ENCODE measurements around the gene POLR3K.
"Not testable (repeated sequence)": the region's sequence is repeated elsewhere in the genome, so short reads cannot be mapped to it uniquely, and the experiment has no call there.

Gene POLR3K

GRCh38 chr16:63998-64913 lies 10.8 kb upstream of the POLR3K start:
- DNase-seq: no peak

DNA sequence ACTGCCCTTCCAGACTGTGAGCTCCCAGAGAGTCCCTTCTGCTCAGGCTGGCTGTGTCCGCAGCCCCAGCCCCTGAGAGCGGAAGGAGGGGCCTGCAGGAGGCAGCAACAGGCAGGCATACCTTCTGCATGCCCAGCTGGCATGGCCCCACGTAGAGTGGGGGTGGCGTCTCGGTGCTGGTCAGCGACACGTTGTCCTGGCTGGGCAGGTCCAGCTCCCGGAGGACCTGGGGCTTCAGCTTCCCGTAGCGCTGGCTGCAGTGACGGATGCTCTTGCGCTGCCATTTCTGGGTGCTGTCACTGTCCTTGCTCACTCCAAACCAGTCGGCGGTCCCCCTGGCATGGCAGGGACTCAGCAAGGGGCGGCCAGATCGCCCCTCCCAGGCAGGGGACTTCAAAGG lies 10.1 kb upstream of the POLR3K start:
- no peak for DNase-seq

- DNase-seq: no peak
Measured at GRCh38 chr16:62968-63391, 9.6 kb upstream of the POLR3K start.

- no peak for DNase-seq
Measured at GRCh38 chr16:62283-62967, 9.0 kb upstream of the POLR3K start.

- no peak for DNase-seq
Measured at GRCh38 chr16:61879-62281, 8.5 kb upstream of the POLR3K start.

DNA sequence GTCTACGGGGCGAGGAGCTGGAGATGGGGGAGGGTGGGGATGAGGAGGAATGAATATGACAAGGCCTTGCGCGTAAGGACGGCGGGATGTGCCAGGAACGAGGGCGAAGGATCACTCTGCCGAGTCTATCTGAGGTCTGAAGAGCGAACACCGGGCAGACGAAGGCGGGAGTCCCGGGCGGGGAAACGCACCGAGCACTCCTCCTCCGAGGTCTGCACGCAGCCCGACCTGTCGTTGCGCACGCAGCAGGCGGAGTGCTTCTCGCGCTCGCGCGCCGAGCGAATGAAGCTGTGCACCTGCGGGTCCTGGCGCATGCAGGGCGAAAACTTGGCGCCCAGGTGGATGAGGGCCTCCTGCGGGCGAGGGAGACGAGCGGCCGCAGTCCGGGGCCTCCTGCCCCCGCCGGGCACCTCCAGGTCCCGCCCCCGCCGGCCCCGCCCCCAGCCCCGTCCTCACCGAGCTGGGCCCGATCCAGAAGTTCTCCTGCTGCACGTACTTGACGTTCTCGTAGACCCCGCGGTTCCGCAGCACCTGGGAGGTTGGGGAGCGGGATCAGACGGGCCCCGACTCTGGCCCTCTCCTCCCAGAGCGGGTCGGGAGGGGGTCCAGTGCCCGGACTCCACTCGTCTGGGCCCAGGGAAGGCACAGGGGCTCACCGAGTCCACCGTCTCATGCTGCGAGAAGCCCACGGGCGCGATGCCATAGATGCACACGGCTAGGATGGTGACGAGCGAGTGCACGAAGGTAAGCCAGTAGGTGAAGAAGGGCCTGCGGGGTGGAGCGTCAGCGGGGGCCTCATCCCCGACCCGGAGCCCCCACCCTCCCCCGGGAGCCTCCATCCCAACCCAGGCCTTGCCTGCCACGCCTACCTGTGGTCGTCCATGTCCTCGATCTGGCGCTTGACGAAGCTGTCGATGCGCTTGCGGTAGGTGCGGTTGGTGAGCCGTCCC lies 7.8 kb upstream of the POLR3K start:
- no peak for DNase-seq

DNA sequence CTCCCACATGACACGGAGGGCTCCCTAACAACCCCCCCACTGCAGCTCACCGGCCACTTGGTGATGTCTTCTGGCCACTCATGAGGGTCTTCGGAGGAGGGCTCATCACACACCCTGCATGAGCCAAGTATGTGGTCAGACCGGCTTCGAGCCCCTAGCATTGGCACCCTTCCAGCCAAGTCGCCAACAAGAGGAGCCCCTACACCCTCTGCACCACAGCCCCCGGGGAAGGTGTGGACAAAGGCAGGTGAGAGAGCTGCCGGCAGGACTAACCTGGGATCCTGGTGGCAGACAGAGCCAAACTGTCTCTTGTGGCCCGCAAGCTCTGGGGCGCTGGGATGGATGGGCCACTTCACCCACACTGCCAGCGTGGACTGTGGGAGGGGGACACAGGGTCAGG lies 6.8 kb upstream of the POLR3K start:
- no peak for DNase-seq

DNA sequence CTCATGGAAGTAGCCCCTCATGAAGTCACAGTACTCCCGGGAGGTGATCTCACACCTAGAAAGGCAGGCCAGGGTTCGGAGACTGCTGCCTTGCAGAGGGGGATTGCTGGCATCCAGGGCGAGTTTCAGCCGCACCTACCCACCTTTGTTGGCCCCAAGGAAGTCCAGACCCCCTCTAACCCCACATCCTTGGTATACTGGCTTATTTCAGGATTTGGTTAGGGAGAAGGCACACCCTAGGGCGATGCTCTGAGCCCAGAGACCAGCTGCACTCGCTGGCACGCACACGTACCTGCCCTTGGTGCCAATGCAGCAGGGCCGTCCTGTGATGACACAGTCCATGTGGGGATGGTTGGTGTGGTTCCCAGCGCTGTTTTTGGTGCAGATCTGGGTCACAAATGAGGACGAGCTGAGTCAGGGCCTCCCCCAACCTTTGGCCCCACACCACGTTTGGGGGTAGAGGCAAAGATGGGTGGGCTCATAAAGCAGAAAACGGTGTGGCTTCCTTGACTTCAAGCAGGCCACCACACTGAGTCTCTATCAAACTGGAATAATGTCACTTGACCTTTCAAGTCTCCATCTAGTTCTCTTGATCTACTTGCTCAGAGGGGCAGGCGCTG lies 6.1 kb upstream of the POLR3K start:
- no peak for DNase-seq

DNA sequence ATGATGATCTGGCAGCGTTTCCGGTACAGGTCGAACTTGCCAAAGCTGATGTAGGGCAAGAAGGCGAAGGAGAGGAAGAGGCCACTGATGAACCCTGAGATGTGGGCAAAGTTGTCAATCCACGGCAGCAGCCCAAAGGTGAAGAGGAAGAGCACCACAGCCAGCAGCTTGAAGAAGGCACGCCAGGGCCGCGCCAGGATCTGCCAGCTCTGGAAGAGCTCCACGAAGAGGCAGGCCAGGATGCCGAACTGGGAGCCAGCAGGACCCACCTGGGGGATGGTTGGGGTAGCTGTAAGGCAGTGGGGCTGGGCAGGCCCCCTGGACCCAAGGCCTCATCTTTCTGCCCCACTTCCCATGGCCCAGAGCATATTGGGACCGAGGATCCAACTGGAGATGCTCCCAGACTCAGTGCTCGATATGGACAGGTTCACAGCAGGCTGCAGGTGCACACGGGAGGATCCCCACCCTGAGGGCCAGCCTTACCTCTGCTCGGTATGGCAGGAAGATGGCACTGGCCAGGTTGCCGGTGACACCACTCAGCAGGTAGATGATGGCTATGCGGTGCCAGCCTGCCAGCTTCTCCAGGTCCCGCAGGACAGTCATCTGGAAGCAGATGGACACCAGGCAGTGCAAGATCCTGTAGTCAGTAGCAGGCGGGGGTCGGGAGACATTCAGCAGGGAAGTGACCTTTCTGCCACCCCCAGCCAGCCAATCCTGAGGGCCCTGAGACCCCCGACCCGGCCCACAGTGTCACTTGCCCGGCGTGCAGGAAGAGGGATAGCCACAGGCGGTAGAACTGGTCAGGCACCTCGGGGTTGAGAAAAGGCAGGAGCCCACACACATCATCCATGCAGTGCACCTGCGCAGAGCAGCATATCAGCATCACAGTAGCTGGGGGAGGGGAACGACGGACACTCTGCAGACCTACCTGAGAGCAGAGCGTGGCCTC lies 5.4 kb upstream of the POLR3K start:
- DNase-seq: no peak

GRCh38 chr16:57711-58110 lies 4.3 kb upstream of the POLR3K start:
- DNase-seq: no peak

GRCh38 chr16:56231-56927 lies 3.0 kb upstream of the POLR3K start:
- no peak for DNase-seq

- no peak for DNase-seq
Measured at GRCh38 chr16:55571-56136, 2.2 kb upstream of the POLR3K start.

- DNase-seq: no peak
Measured at GRCh38 chr16:54237-54581, 801 bp upstream of the POLR3K start.

DNA sequence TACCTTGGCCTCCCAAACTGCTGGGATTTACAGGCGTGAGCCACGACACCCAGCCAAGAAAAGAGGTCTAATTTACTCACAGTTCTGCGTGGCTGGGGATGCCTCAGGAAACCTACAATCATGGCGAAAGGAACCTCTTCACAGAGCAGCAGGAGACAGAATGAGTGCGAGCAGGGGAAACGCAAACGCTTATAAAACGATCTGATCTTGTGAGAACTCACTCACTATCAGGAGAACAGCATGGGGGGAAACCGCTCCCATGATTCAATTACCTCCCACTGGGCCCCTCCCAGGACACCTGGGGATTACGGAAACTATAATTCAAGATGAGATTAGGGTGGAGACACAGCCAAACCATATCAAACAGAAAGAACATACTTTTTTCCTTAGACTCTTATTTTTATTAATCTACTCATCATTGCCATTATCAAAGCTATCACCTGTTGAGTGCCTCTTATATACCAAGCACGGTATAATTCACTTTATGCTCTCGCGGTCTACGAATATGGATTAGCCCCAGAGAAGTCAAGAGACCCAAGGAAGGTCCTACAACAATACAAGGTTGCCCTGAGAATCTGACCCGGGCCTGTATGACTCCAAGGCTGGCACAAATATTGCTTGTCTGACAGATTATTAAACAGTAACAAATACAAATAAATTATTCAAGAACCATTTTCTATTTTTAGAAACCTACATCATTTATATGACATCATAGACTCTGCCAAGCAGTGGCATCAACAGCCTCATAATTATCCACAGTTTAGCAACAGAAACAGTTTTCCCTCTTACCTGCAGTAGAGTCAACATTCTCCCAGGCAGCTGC lies 2.4 kb downstream of the POLR3K start:
- DNase-seq: no peak

DNA sequence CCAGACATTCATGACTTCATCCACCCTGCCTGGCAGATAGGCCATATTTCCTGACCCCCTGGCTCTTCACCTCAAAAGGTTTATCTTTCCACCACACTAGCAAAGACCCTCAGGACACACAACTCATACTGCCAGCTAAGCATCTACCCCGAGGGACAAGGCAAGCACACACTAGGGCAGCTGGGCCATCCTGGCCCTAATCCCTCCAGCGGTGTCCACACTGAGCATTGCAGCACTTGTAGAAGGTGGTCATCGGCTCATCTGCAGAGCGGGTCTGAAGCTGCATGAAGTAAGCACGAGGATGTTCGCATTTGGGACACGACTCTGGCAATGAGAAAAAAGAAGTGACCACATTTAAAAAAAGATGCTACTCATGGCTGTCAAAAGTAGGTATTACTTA lies 6.2 kb downstream of the POLR3K start:
- DNase-seq: no peak

DNA sequence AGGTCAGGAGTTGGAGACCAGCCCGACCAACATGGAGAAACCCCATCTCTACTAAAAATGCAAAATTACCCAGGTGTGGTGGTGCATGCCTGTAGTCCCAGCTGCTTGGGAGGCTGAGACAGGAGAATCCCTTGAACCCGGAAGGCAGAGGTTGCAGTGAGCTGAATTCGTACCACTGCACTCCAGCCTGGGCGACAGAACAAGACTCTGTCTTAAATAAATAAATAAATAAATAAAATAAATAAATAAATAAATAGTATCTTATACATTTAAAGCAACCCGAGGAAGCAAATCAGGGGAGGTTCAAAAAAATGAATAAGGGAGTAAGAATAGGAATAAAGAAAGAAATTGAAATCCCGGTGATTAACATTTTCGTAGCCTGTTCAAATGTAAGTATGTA lies 6.9 kb downstream of the POLR3K start:
- DNase-seq: not testable (repeated sequence)

DNA sequence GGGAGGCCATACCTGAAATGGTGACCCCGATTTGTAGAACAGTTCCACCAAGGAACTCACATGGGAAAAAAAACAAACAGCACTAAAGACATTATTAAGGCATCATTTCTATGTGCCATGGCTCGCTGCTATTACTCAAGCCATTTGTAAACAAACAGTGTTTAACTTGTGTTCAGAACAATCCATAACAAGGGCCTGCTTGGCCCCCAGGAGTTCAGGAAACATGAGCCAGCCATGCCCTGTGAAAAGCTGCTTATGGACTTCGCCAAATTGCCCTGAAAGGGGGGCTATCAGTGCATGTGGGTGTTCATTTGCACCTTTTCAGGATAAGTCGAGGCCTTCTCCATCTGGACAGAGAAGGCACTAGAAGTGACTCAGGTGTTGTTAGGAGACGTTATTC lies 8.0 kb downstream of the POLR3K start:
- DNase-seq: no peak

DNA sequence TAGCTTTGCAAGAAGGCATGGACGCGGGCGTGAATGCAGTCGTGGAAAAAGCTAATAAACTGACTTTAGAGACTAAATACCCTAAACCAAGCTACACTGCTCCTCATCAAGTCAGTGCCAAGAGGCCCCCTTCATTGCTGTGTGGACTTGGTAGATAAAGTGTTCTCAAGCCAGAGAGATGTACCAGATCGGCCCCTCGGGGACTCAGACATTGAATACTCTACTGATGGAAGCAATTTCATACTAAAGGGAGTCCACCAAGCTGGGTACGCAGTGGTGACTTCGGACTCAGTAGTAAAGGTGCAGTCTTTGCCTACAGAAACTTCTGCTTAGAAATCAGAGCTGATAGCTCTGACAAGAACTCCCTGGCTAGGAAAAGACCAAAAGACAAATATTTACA lies 8.8 kb downstream of the POLR3K start:
- DNase-seq: no peak

DNA sequence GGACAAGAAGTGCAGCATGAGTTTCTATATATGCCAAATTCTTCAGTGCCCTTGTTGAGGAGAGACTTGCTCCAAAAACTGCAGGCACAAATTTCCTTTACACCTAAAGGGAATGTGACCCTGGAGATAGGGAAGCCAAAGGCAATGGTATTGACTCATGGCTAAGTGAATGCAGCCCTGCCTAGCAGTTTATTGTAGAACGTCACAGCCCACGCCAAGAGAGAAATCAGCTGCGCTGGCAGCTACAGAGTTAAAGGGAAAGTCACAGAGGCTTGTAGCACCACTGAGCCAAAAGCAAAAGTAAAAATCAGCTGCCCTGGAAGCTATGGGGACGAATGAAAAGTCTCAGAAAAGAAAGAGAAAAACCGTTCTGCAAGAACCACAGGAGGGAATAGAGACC lies 10.1 kb downstream of the POLR3K start:
- no peak for DNase-seq

Measured in fibroblast of skin of abdomen (primary cell).